ENCODE results near the gene C1QTNF1. TPM values are rescaled to one million over a fixed set of nuclear protein-coding genes. Genes with fewer than 3 reads are reported as not detected.

C1QTNF1 gene
- total RNA-seq, result 587 and 650 TPM in 2 replicates

DNA sequence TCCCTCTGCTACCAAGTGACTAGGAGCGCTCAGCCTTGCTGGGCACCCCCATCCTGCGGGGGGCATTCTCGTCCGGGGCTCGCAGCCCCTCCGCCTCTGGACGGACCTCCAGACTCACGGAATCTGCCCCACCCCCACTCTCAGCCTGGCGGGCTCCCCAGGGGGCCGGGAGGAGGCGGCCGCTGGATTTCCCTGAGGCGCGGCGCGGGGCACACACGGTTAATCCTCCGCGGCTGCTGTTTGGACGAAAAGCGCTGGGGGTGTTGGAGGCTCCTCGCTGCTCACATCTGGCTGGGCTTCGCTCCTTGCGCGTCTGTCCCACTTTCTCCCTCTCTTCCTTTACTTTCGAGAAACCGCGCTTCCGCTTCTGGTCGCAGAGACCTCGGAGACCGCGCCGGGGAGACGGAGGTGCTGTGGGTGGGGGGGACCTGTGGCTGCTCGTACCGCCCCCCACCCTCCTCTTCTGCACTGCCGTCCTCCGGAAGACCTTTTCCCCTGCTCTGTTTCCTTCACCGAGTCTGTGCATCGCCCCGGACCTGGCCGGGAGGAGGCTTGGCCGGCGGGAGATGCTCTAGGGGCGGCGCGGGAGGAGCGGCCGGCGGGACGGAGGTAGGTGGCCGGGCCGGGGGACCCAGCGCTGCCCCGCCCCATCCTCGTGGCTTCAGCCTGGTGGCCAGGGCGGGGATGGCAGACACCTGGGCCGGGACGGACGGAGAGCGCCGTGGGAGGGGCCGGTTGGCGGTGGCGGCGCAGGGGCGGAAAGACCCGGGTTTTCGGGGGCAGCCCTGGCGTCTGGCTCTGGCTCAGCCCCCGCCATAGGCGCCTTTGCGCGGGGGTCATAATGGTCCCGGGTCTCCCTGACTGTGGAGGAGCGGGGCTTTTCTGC is at the start of gene C1QTNF1:
Gene C1QTNF1, plus strand, starts transcription at position 284 of the 886 bp plus-strand sequence. CDS start 19,800 bp downstream, outside the sequence.

DNA sequence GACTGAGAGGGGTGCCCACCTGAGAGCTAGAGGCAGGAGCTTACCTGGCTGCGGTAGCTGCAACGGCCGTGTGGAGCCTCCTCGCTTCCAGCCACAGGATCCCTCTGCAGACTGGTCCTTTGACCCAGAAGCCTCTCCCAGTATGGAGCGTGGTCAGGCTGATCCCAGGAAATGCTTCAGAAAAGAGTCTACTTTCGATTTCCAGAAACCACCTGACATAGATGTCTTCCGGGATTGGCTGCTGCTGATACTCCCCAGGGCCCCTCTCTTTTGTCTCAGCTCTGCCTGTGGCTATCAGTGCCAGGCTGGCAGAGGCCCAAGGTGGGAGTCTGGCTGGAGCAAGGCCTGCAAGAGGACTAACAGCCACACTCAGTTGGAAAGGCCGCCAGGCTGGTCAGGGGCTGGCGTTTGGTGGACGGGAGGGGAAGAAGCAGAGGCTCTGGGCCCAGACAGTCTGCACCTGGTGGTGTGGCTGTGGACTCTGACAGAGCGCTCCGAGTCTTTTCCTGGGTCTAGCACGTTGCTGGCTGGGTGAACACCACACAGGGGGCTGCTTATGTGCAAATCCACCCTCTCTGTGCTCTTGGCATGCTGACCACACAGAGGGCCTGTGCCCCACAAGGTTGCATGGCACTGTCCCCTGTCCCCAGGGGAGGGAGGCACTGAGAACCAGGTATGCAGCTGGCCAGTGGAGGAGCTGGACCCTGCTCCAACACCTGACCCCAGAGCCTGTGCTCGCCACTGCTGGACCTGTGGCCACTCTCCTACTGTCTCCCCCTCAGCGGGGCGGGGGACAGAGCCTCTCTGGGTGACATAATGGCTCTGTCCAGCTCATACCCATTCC is 44.0 kb upstream of the C1QTNF1 start, which contains the start of gene LGALS3BP:
Gene LGALS3BP, minus strand, starts transcription at position 144 of the 844 bp plus-strand sequence. CDS start 2,732 bp downstream, outside the sequence.

GRCh38 chr17:79009397-79010303 is 14.3 kb upstream of the C1QTNF1 start, which contains the start of gene CANT1:
TSS of gene CANT1 (minus strand) at chr17:79009764. CDS start at chr17:78997622, 12,142 bp downstream.

DNA sequence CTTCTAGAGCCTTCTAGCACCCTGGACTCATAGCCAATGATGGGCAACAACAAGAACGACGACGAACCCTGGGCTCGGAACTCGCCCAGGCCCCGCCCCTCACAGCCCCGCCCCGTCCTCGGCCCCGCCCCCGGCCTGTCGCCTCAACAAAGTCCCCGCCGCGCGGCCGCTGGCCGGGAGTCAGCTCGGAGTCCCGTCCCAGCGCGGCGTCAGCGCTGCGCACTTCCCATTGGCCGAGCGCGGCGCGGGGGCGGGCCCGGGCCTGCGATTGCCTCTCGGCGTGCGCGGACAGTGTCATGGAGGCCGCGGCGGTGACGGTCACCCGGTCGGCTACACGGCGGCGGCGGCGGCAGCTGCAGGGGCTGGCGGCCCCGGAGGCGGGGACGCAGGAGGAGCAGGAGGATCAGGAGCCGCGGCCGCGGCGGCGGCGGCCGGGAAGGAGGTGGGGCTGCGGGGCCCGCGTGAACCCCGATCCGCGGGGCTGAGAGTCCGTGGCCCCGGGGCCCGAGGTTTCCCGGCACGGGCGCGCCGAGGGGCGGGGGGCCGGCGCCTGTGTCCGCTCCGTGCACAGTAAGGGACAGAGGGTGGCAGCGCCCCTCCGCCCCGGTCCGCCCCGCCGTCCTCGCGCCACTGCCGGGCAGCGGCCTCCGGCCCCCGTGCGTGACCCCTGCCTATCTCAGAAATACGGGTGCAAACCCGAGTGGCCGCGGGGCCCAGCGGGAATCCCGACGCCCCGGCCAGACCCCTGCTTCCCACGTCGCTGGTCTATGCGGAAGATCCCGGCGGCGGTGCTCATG is 50.9 kb downstream of the C1QTNF1 start, which contains the start of gene ENGASE:
Gene ENGASE, plus strand, starts transcription at position 176 of the 797 bp plus-strand sequence. Its CDS starts 121 bp downstream, at position 297.

Other genes with a start within 250 kb of the C1QTNF1 start
- 9.5 and 11.0 TPM in 2 replicates for gene CYTH1, start 241.9 kb upstream of the C1QTNF1 start, total RNA-seq
- gene USP36, start 183.4 kb upstream of the C1QTNF1 start, total RNA-seq, result 25.3 and 28.5 TPM in 2 replicates
- 0.20 and 0.62 TPM in 2 replicates for gene CEP295NL, start 121.0 kb upstream of the C1QTNF1 start, total RNA-seq
- 392 and 404 TPM in 2 replicates for gene TIMP2, start 98.8 kb upstream of the C1QTNF1 start, total RNA-seq
- 579 and 706 TPM in 2 replicates for gene LGALS3BP, start 44.2 kb upstream of the C1QTNF1 start, total RNA-seq
- gene CANT1, start 14.4 kb upstream of the C1QTNF1 start, total RNA-seq, result 24.1 and 28.7 TPM in 2 replicates
- gene ENGASE, start 50.7 kb downstream of the C1QTNF1 start, total RNA-seq, result 9.8 and 13.4 TPM in 2 replicates